Adrenal gland (tissue), 5 donors: ENCODE results near the gene BRF1.

Source experiments
- CTCF ChIP-seq, 6 experiments: fragments of 450-650 bp in 4 of 6; fragments of 200-600 bp in 2 of 6; sonication (generic) in 1 of 6; IDR thresholded peaks; 1 replicate in 5 of 6; 2 replicates in 1 of 6; pipeline versions ENCODE4 v1.5.1 to v1.8.0; 2016 to 2021; ENCODE audit warnings: antibody characterized with exemption in 6 of 6, mild to moderate bottlenecking in 2 of 6, moderate library complexity in 1 of 6
- POLR2A ChIP-seq, 2 donors: fragments of 450-650 bp; IDR thresholded peaks; one replicate each; pipeline ENCODE4 v1.6.1; 2017; ENCODE audit warnings: antibody characterized with exemption in 2 of 2, mild to moderate bottlenecking in 2 of 2, moderate library complexity in 1 of 2
- donor health status: DM: no; HTN: no; CAD: no.

GRCh38 chr14:105334383-105335230, 33.8 kb upstream of the BRF1 start:
- TF ChIP-seq POLR2A (IDR thresholded peaks at IDR 0.05) (no peak), CTCF (IDR thresholded peaks at IDR 0.05) (no peak)
